OCI-LY7 (cell line): Measurements from ENCODE around the gene NEBL. TPM values are rescaled to one million over a fixed set of nuclear protein-coding genes. Genes with fewer than 3 reads are reported as not detected.

ENCODE experiments used
- BruUV-seq: library from RNA; stranded (reverse); fragments of 400-500 nt; replicated peaks from 2 replicates; lab custom pipeline; 2021; lab: Mats Ljungman, UMichigan
- CTCF ChIA-PET: fragments of 300-600 bp; sonication (Branson Sonifier 250); formaldehyde crosslinking; loops from one replicate; lab custom pipeline; 2022; ENCODE audit warnings: antibody characterized with exemption; ENCODE audit not compliant: unreplicated experiment; lab: Charles Lee
- POLR2A ChIA-PET: fragments of 300-600 bp; sonication (Branson Sonifier 250); formaldehyde crosslinking; loops from one replicate; lab custom pipeline; 2022; ENCODE audit warnings: antibody characterized with exemption; lab: Charles Lee
- DNase-seq: peaks from one replicate; pipeline ENCODE4 v3.0.0-alpha.2; 2015; ENCODE audit warnings: low spot score
- H2AFZ ChIP-seq: fragments of 200-600 bp; sonication (generic), shearing (Covaris generic); 2 replicates; pipeline ENCODE4 v1.6.1; 2014; ENCODE audit warnings: mild to moderate bottlenecking, antibody characterized with exemption, low read length, moderate library complexity
- H3K27ac ChIP-seq: fragments of 200-600 bp; sonication (generic); 2 replicates; pipeline ENCODE4 v1.5.1; 2014; ENCODE audit warnings: mixed run types, low read depth, mild to moderate bottlenecking, moderate library complexity, low read length, inconsistent platforms; ENCODE audit not compliant: poor library complexity, severe bottlenecking
- H3K36me3 ChIP-seq: fragments of 200-600 bp; sonication (generic); 2 replicates; pipeline ENCODE4 v1.6.1; 2014; ENCODE audit warnings: mild to moderate bottlenecking, antibody characterized with exemption, low read length, moderate library complexity, mixed read lengths; ENCODE audit not compliant: insufficient read depth
- H3K4me1 ChIP-seq: fragments of 200-600 bp; sonication (generic); 2 replicates; pipeline ENCODE4 v1.5.1; 2014; ENCODE audit warnings: mild to moderate bottlenecking, low read length; ENCODE audit not compliant: insufficient read depth, poor library complexity, severe bottlenecking
- H3K4me2 ChIP-seq: fragments of 200-600 bp; sonication (generic); 2 replicates; pipeline ENCODE4 v1.6.1; 2014; ENCODE audit warnings: mild to moderate bottlenecking, low read length
- H3K4me3 ChIP-seq: fragments of 200-600 bp; sonication (generic); 2 replicates; pipeline ENCODE4 v1.5.1; 2014; ENCODE audit warnings: mild to moderate bottlenecking, low read depth, low read length; ENCODE audit not compliant: poor library complexity, severe bottlenecking
- H3K79me2 ChIP-seq: fragments of 200-600 bp; sonication (generic); 2 replicates; pipeline ENCODE4 v1.6.1; 2016; ENCODE audit warnings: low read depth, mild to moderate bottlenecking, low read length, moderate library complexity, mixed read lengths; ENCODE audit not compliant: insufficient read depth
- H3K9me2 ChIP-seq: fragments of 200-600 bp; sonication (generic); 2 replicates; pipeline ENCODE4 v1.6.1; 2016; ENCODE audit warnings: mild to moderate bottlenecking, low read length, mixed read lengths; ENCODE audit not compliant: insufficient read depth
- H3K9me3 ChIP-seq: fragments of 200-600 bp; sonication (generic); 2 replicates; pipeline ENCODE4 v1.6.1; 2014; ENCODE audit warnings: mild to moderate bottlenecking, mixed run types, low read length, mixed read lengths
- H4K20me1 ChIP-seq: fragments of 200-600 bp; sonication (generic); 2 replicates; pipeline ENCODE4 v1.6.1; 2014; ENCODE audit warnings: mild to moderate bottlenecking, antibody characterized with exemption, low read length, moderate library complexity, mixed read lengths; ENCODE audit not compliant: insufficient read depth
- EZH2phosphoT487 ChIP-seq: fragments of 200-600 bp; sonication (generic); IDR thresholded peaks from 2 replicates; pipeline ENCODE4 v1.6.1; 2018; ENCODE audit warnings: low read depth, borderline replicate concordance, mild to moderate bottlenecking, mixed run types, antibody characterized with exemption, low read length, moderate library complexity, mixed read lengths
- intact Hi-C: fragments of 100-400 bp; cut with micrococcal nuclease; formaldehyde crosslinking; loops from one replicate; pipeline ENCODE4 v1.10.0; 2022; ENCODE audit not compliant: unreplicated experiment
- total RNA-seq, 2 experiments: library from RNA; depleted of rRNA in 1 of 2; stranded (reverse); fragments of >200 nt in 1 of 2; shearing (Covaris generic) in 1 of 2; gene quantifications; 2 replicates each; pipeline ENCODE4 v1.2.3, GENCODE V29; 2014 to 2022
- TF ChIP-seq, protein P1 (sequence below): fragments of 200-600 bp; sonication (generic); conservative IDR thresholded peaks from 2 replicates; pipeline ENCODE4 v1.5.1; 2014; ENCODE audit warnings: mild to moderate bottlenecking, antibody characterized with exemption, low read length, moderate library complexity, mixed read lengths

The NEBL gene
- total RNA-seq, 2 experiments from 2014 or later, result 1.1 TPM; not detected in 1

DNA sequence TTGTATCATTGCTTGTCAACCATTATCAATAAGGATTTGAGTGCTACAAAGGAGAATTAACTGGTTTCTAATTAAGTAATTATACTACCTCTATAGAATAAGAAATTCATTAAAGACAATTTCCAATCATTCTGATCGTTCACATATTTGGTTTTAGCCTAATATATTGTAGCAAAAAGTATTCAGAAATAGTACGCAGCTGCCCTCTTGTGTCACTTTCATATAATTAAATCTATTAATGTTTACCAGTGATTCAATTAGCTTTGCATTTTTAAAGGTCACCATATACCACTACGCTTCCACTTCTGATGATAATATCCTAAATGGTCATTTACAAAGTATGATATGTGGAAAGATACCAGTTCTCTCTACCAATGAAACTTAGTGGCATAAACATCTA is 128.3 kb downstream of the NEBL start:
- H3K9me3 ChIP-seq, result no peaks in the 10 kb centered on the region
- no TSS peak for BruUV-seq
- H3K4me1 ChIP-seq, result no peaks in the 10 kb centered on the region
- H3K36me3 ChIP-seq, result no peaks in the 10 kb centered on the region
- no peak overlapping the region for H3K27ac ChIP-seq
- no peak for TF ChIP-seq EZH2phosphoT487
- TF ChIP-seq, protein P1, sequence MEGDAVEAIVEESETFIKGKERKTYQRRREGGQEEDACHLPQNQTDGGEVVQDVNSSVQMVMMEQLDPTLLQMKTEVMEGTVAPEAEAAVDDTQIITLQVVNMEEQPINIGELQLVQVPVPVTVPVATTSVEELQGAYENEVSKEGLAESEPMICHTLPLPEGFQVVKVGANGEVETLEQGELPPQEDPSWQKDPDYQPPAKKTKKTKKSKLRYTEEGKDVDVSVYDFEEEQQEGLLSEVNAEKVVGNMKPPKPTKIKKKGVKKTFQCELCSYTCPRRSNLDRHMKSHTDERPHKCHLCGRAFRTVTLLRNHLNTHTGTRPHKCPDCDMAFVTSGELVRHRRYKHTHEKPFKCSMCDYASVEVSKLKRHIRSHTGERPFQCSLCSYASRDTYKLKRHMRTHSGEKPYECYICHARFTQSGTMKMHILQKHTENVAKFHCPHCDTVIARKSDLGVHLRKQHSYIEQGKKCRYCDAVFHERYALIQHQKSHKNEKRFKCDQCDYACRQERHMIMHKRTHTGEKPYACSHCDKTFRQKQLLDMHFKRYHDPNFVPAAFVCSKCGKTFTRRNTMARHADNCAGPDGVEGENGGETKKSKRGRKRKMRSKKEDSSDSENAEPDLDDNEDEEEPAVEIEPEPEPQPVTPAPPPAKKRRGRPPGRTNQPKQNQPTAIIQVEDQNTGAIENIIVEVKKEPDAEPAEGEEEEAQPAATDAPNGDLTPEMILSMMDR, result peak; percentile 59
- H3K9me2 ChIP-seq, result no peaks in the 10 kb centered on the region
- H4K20me1 ChIP-seq, result no peaks in the 10 kb centered on the region
- intact Hi-C loops, result no loop called here
- no peak overlapping the region for H2AFZ ChIP-seq
- no peaks in the 10 kb centered on the region for H3K79me2 ChIP-seq
- no peak overlapping the region for H3K4me2 ChIP-seq
- H3K4me3 ChIP-seq, result no peak overlapping the region
- ChIA-PET POLR2A (no interaction called here), CTCF (no interaction called here)
- DNase-seq, result no peak

- no peak overlapping the region for H3K4me2 ChIP-seq
- no TSS peak for BruUV-seq
- no peak overlapping the region for H3K4me3 ChIP-seq
- DNase-seq, result no peak
- CTCF ChIA-PET, result no interaction called here
- no peaks in the 10 kb centered on the region for H3K9me3 ChIP-seq
- no peak overlapping the region for H3K27ac ChIP-seq
- no peak overlapping the region for H2AFZ ChIP-seq
- intact Hi-C loops, result no loop called here
- no peaks in the 10 kb centered on the region for H3K4me1 ChIP-seq
- no peaks in the 10 kb centered on the region for H3K36me3 ChIP-seq
- no peaks in the 10 kb centered on the region for H3K79me2 ChIP-seq
- POLR2A ChIA-PET, result no interaction called here
- no peaks in the 10 kb centered on the region for H3K9me2 ChIP-seq
- H4K20me1 ChIP-seq, result no peaks in the 10 kb centered on the region
- TF ChIP-seq, protein P1, result no peak
- TF ChIP-seq EZH2phosphoT487, result no peak
Observed at GRCh38 chr10:20767028-20767427, 130.1 kb downstream of the NEBL start.

DNA sequence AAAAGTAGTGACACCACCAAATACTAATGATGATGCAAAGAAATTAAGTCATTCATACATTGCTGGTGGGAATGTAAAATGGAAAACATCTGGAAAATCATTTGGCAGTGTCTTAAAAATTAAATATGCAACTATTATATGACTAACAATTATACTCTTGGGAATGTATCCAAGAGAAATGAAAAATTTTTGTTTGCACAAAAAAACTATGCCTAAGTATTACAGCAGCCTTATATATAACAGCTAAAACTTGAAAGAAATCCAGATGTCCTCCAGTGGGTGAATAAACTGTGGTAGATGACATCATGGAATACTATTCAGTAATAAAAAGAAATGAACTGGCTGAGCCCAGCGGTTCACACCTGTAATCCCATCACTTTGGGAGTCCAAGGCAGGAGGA is 132.0 kb downstream of the NEBL start:
- DNase-seq, result no peak
- ChIA-PET CTCF (no interaction called here), POLR2A (interaction anchor here (0.8 kb wide), 1 partner anchor 252 kb away, joined by 3 read pairs; no protein-coding TSS in a partner anchor)
- Histone ChIP-seq H2AFZ (no peak overlapping the region), H3K4me2 (no peak overlapping the region), H3K9me2 (no peaks in the 10 kb centered on the region), H3K79me2 (no peaks in the 10 kb centered on the region), H4K20me1 (no peaks in the 10 kb centered on the region), H3K4me3 (no peak overlapping the region), H3K9me3 (no peaks in the 10 kb centered on the region), H3K27ac (no peak overlapping the region), H3K36me3 (no peaks in the 10 kb centered on the region), H3K4me1 (no peaks in the 10 kb centered on the region)
- no TSS peak for BruUV-seq
- TF ChIP-seq EZH2phosphoT487, result no peak
- TF ChIP-seq, protein P1, result no peak
- intact Hi-C loops, result no loop called here
